OCI-LY1 (cell line): Measurements from ENCODE around the gene ARHGEF16.

Experiments used
- H2AFZ ChIP-seq: fragments of 200-600 bp; sonication (generic), shearing (Covaris generic); 2 replicates; pipeline ENCODE4 v1.6.0; 2014; ENCODE audit warnings: antibody characterized with exemption, mild to moderate bottlenecking, low read length
- H3F3A ChIP-seq: fragments of 200-600 bp; sonication (generic), shearing (Covaris generic); 2 replicates; pipeline ENCODE4 v1.6.0; 2014; ENCODE audit warnings: mild to moderate bottlenecking, antibody characterized with exemption, low read length, moderate library complexity; ENCODE audit not compliant: insufficient read depth
- H3K27ac ChIP-seq: fragments of 200-600 bp; sonication (generic); 2 replicates; pipeline ENCODE4 v1.5.1; 2014; ENCODE audit warnings: low read length, mixed run types, mild to moderate bottlenecking, low read depth; ENCODE audit not compliant: poor library complexity, severe bottlenecking
- H3K27me3 ChIP-seq: fragments of 200-600 bp; sonication (generic); 2 replicates; pipeline ENCODE4 v1.6.0; 2014; ENCODE audit warnings: antibody characterized with exemption, mild to moderate bottlenecking, low read length, moderate library complexity; ENCODE audit not compliant: insufficient read depth
- H3K36me3 ChIP-seq: fragments of 200-600 bp; sonication (generic); 2 replicates; pipeline ENCODE4 v1.6.1; 2014; ENCODE audit warnings: mild to moderate bottlenecking, antibody characterized with exemption, low read length, moderate library complexity, mixed read lengths; ENCODE audit not compliant: insufficient read depth
- H3K4me1 ChIP-seq: fragments of 200-600 bp; sonication (generic); 2 replicates; pipeline ENCODE4 v1.5.1; 2014; ENCODE audit warnings: mild to moderate bottlenecking, low read length, moderate library complexity; ENCODE audit not compliant: insufficient read depth, severe bottlenecking
- H3K4me2 ChIP-seq: fragments of 200-600 bp; sonication (generic), shearing (Covaris generic); 2 replicates; pipeline ENCODE4 v1.6.1; 2014; ENCODE audit warnings: low read length
- H3K4me3 ChIP-seq: fragments of 200-600 bp; sonication (generic); 2 replicates; pipeline ENCODE4 v1.5.1; 2014; ENCODE audit warnings: low read length, low read depth, mild to moderate bottlenecking, mixed read lengths; ENCODE audit not compliant: poor library complexity, severe bottlenecking
- H3K79me2 ChIP-seq: fragments of 200-600 bp; shearing (Covaris generic); 2 replicates; pipeline ENCODE4 v1.6.1; 2016; ENCODE audit warnings: mixed run types, low read length, mixed read lengths; ENCODE audit not compliant: insufficient read depth
- H3K9ac ChIP-seq: fragments of 200-600 bp; sonication (generic), shearing (Covaris generic); 2 replicates; pipeline ENCODE4 v1.6.1; 2014; ENCODE audit warnings: mild to moderate bottlenecking, low read length, mixed read lengths
- H3K9me2 ChIP-seq: fragments of 200-600 bp; sonication (generic), shearing (Covaris generic); 2 replicates; pipeline ENCODE4 v1.6.1; 2014; ENCODE audit warnings: low read depth, mild to moderate bottlenecking, low read length, mixed read lengths
- H3K9me3 ChIP-seq: fragments of 200-600 bp; shearing (Covaris generic); 2 replicates; pipeline ENCODE4 v1.6.1; 2014; ENCODE audit warnings: low read length, mixed read lengths
- H4K20me1 ChIP-seq: fragments of 200-600 bp; sonication (generic), shearing (Covaris generic); 2 replicates; pipeline ENCODE4 v1.6.0; 2016; ENCODE audit warnings: mild to moderate bottlenecking, low read length; ENCODE audit not compliant: insufficient read depth
- CTCF ChIP-seq: fragments of 200-600 bp; sonication (generic), shearing (Covaris generic); IDR thresholded peaks from 2 replicates; pipeline ENCODE4 v1.5.1; 2017; ENCODE audit warnings: mild to moderate bottlenecking, antibody characterized with exemption, low read length, moderate library complexity, mixed read lengths
- EZH2 ChIP-seq: fragments of 200-600 bp; sonication (generic), shearing (Covaris generic); IDR thresholded peaks from 2 replicates; pipeline ENCODE4 v1.8.0; 2017; ENCODE audit warnings: borderline replicate concordance, mixed run types, mild to moderate bottlenecking, antibody characterized with exemption, low read length, moderate library complexity, mixed read lengths

The ARHGEF16 gene

GRCh38 chr1:3438661-3439180 is 15.7 kb upstream of the ARHGEF16 start:
- TF ChIP-seq EZH2: no peak
- TF ChIP-seq CTCF: no peak
- no peaks in the 10 kb centered on the region for H3F3A ChIP-seq

GRCh38 chr1:3439346-3440299 is 14.8 kb upstream of the ARHGEF16 start:
- no peak overlapping the region for H3K4me2 ChIP-seq
- H2AFZ ChIP-seq: no peak overlapping the region
- H3K9me3 ChIP-seq: no peaks in the 10 kb centered on the region
- TF ChIP-seq EZH2 (no peak), CTCF (no peak)
- no peak overlapping the region for H3K27ac ChIP-seq
- no peak overlapping the region for H3K9ac ChIP-seq
- no peaks in the 10 kb centered on the region for H3K4me1 ChIP-seq
- H3K36me3 ChIP-seq: no peaks in the 10 kb centered on the region
- no peaks in the 10 kb centered on the region for H3K27me3 ChIP-seq
- H3K79me2 ChIP-seq: no peaks in the 10 kb centered on the region
- no peaks in the 10 kb centered on the region for H3K9me2 ChIP-seq
- H3K4me3 ChIP-seq: no peak overlapping the region
- no peaks in the 10 kb centered on the region for H4K20me1 ChIP-seq
- no peaks in the 10 kb centered on the region for H3F3A ChIP-seq

More at GRCh38 chr1:3438661-3439180, 15.7 kb upstream of the ARHGEF16 start:
- H3K9me2 ChIP-seq: no peaks in the 10 kb centered on the region
- no peaks in the 10 kb centered on the region for H3K79me2 ChIP-seq
- no peaks in the 10 kb centered on the region for H4K20me1 ChIP-seq
- no peaks in the 10 kb centered on the region for H3K9me3 ChIP-seq
- H3K9ac ChIP-seq: no peak overlapping the region
- H2AFZ ChIP-seq: no peak overlapping the region
- no peak overlapping the region for H3K4me2 ChIP-seq
- H3K27me3 ChIP-seq: no peaks in the 10 kb centered on the region
- no peak overlapping the region for H3K4me3 ChIP-seq
- no peak overlapping the region for H3K27ac ChIP-seq
- no peaks in the 10 kb centered on the region for H3K36me3 ChIP-seq
- H3K4me1 ChIP-seq: no peaks in the 10 kb centered on the region

GRCh38 chr1:3440300-3440681 is 14.2 kb upstream of the ARHGEF16 start:
- Histone ChIP-seq H3F3A (no peaks in the 10 kb centered on the region), H3K9me2 (no peaks in the 10 kb centered on the region), H3K27ac (no peak overlapping the region), H3K79me2 (no peaks in the 10 kb centered on the region), H4K20me1 (no peaks in the 10 kb centered on the region), H3K9me3 (no peaks in the 10 kb centered on the region), H3K27me3 (no peaks in the 10 kb centered on the region; the same call in 1 of the 2 replicates), H2AFZ (no peak overlapping the region), H3K9ac (no peak overlapping the region), H3K4me3 (no peak overlapping the region), H3K36me3 (no peaks in the 10 kb centered on the region), H3K4me1 (no peaks in the 10 kb centered on the region), H3K4me2 (no peak overlapping the region)
- TF ChIP-seq CTCF: no peak
- TF ChIP-seq EZH2: no peak
